Neutrophil (primary cell): ENCODE results near the gene TAS1R3.

ENCODE experiments used
- H3K27ac ChIP-seq: fragments of 200-600 bp; sonication (generic); 2 replicates; pipeline ENCODE4 v1.5.1; 2016; ENCODE audit warnings: mild to moderate bottlenecking, moderate library complexity
- H3K27me3 ChIP-seq: fragments of 200-600 bp; sonication (generic); 2 replicates; pipeline ENCODE4 v1.6.0; 2016; ENCODE audit warnings: mild to moderate bottlenecking
- H3K36me3 ChIP-seq: fragments of 200-600 bp; sonication (generic); 2 replicates; pipeline ENCODE4 v1.5.1; 2017
- H3K4me1 ChIP-seq, 2 experiments: fragments of 200-600 bp in 1 of 2; sonication (generic) in 1 of 2; 1 replicate in 1 of 2; 2 replicates in 1 of 2; pipeline versions ENCODE4 v1.5.1 to v1.6.1; 2013 to 2016; ENCODE audit warnings: low read depth in 1 of 2, low read length in 1 of 2, mild to moderate bottlenecking in 1 of 2, moderate library complexity in 1 of 2; ENCODE audit not compliant: control insufficient read depth in 1 of 2, insufficient read depth in 1 of 2
- H3K4me3 ChIP-seq, 2 experiments: fragments of 200-600 bp in 1 of 2; sonication (generic) in 1 of 2; 1 replicate in 1 of 2; 2 replicates in 1 of 2; pipeline ENCODE4 v1.5.1; 2013 to 2016; ENCODE audit warnings: low read depth in 1 of 2, low read length in 1 of 2, mild to moderate bottlenecking in 1 of 2, moderate library complexity in 1 of 2
- H3K9me3 ChIP-seq: fragments of 200-600 bp; sonication (generic); 2 replicates; pipeline ENCODE4 v1.5.1; 2016
- TF ChIP-seq, protein P1 (sequence below): fragments of 200-600 bp; sonication (generic); IDR thresholded peaks from 2 replicates; pipeline ENCODE4 v1.5.1; 2016; ENCODE audit warnings: antibody characterized with exemption

Gene TAS1R3

DNA sequence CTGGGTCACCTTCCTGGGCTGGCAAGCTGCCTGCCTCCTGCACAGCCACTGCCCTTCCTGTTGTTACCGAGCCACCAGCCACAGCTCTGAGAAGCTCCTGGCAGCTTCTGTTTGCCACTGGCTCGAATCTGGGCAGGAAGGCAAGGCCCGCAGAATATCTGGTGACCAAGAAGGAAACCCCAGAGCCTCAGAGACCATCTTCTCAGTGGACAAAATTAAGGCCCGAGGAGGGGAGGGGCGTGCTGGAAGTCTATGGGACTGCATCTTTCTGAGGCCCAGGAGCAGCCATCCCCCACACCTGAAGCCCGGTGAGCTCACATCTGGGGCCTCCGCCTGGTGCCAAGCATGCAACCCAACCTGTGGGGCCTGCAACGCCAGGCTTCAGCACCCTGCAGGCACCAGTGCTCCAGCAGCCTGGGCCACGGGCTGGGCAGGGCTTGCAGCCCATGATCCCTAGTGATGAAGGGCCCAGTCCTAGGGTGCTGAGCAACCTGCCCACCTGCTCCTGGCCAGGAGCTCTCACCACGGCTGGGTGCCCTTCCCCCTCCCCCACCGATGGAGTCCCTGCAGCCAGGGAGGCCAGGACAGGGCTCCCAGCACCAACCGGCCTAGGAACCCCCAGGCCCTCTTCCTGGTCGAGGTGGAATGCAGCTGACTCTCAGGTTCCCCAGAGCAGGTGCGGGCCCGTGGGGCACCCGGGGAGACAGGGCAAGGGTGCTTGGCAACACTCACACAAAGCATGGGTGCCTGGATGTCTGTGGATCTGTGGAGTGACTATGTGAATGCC lies 5.6 kb upstream of the TAS1R3 start:
- no peaks in the 10 kb centered on the region for H3K27me3 ChIP-seq
- peaks cover 38% of the 10 kb centered on the region for H3K36me3 ChIP-seq
- H3K9me3 ChIP-seq, result no peaks in the 10 kb centered on the region
- peak overlapping the region; percentile 82 to 94 for H3K4me3 ChIP-seq
- TF ChIP-seq, protein P1, sequence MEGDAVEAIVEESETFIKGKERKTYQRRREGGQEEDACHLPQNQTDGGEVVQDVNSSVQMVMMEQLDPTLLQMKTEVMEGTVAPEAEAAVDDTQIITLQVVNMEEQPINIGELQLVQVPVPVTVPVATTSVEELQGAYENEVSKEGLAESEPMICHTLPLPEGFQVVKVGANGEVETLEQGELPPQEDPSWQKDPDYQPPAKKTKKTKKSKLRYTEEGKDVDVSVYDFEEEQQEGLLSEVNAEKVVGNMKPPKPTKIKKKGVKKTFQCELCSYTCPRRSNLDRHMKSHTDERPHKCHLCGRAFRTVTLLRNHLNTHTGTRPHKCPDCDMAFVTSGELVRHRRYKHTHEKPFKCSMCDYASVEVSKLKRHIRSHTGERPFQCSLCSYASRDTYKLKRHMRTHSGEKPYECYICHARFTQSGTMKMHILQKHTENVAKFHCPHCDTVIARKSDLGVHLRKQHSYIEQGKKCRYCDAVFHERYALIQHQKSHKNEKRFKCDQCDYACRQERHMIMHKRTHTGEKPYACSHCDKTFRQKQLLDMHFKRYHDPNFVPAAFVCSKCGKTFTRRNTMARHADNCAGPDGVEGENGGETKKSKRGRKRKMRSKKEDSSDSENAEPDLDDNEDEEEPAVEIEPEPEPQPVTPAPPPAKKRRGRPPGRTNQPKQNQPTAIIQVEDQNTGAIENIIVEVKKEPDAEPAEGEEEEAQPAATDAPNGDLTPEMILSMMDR, result no peak
- peaks cover 26 to 33% of the 10 kb centered on the region in 2 experiments for H3K4me1 ChIP-seq
- H3K27ac ChIP-seq, result peak overlapping the region; percentile 82

DNA sequence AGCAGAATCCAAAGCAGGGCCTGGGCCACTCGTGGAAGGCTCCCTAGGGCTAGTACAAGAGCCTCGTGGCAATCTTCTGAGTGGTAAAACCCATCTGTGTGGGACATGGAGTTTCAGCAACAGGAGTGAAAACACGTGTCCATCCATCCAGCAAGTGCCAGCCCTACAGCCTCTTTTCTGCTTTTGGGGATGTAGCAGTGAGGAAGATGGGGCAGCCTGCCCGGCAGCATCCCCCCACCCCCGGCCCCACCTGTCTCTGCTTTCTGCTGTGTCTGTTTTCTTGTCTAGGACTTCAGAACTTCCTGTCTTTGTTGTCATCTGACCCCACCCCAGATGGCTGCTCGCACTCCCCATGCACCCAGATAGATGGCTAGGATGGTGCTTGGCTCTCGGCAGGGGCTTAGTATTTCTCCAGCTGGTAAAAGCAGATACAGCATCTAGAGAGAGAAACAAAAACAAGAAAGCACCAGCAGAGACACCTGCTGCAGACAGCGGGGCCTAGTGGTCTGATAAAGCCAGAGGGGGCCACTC lies 4.9 kb upstream of the TAS1R3 start:
- peak overlapping the region in 1 of 2 experiments; percentile 82 for H3K4me3 ChIP-seq
- H3K27ac ChIP-seq, result no peak overlapping the region
- TF ChIP-seq, protein P1, result no peak
- H3K4me1 ChIP-seq, result peaks cover 28 to 33% of the 10 kb centered on the region in 2 experiments
- peaks cover 32% of the 10 kb centered on the region for H3K36me3 ChIP-seq
- no peaks in the 10 kb centered on the region for H3K9me3 ChIP-seq
- H3K27me3 ChIP-seq, result no peaks in the 10 kb centered on the region

DNA sequence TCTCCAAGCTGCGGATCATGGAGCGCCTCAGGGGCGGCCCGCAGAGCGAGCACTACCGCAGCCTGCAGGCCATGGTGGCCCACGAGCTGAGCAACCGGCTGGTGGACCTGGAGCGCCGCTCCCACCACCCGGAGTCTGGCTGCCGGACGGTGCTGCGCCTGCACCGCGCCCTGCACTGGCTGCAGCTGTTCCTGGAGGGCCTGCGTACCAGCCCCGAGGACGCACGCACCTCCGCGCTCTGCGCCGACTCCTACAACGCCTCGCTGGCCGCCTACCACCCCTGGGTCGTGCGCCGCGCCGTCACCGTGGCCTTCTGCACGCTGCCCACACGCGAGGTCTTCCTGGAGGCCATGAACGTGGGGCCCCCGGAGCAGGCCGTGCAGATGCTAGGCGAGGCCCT lies 3.8 kb upstream of the TAS1R3 start:
- no peak overlapping the region for H3K27ac ChIP-seq
- H3K27me3 ChIP-seq, result no peaks in the 10 kb centered on the region
- H3K9me3 ChIP-seq, result no peaks in the 10 kb centered on the region
- no peak overlapping the region for H3K4me3 ChIP-seq
- peaks cover 31 to 33% of the 10 kb centered on the region in 2 experiments for H3K4me1 ChIP-seq
- TF ChIP-seq, protein P1, result no peak
- H3K36me3 ChIP-seq, result peaks cover 30% of the 10 kb centered on the region

DNA sequence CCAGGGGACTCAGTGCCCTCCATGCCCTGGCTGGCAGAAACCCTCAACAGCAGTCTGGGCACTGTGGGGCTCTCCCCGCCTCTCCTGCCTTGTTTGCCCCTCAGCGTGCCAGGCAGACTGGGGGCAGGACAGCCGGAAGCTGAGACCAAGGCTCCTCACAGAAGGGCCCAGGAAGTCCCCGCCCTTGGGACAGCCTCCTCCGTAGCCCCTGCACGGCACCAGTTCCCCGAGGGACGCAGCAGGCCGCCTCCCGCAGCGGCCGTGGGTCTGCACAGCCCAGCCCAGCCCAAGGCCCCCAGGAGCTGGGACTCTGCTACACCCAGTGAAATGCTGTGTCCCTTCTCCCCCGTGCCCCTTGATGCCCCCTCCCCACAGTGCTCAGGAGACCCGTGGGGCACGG lies 2.8 kb upstream of the TAS1R3 start:
- no peaks in the 10 kb centered on the region for H3K9me3 ChIP-seq
- peaks cover 26 to 32% of the 10 kb centered on the region in 2 experiments for H3K4me1 ChIP-seq
- no peak overlapping the region for H3K27ac ChIP-seq
- TF ChIP-seq, protein P1, result no peak
- H3K4me3 ChIP-seq, result no peak overlapping the region
- H3K36me3 ChIP-seq, result peaks cover 30% of the 10 kb centered on the region
- H3K27me3 ChIP-seq, result no peaks in the 10 kb centered on the region

DNA sequence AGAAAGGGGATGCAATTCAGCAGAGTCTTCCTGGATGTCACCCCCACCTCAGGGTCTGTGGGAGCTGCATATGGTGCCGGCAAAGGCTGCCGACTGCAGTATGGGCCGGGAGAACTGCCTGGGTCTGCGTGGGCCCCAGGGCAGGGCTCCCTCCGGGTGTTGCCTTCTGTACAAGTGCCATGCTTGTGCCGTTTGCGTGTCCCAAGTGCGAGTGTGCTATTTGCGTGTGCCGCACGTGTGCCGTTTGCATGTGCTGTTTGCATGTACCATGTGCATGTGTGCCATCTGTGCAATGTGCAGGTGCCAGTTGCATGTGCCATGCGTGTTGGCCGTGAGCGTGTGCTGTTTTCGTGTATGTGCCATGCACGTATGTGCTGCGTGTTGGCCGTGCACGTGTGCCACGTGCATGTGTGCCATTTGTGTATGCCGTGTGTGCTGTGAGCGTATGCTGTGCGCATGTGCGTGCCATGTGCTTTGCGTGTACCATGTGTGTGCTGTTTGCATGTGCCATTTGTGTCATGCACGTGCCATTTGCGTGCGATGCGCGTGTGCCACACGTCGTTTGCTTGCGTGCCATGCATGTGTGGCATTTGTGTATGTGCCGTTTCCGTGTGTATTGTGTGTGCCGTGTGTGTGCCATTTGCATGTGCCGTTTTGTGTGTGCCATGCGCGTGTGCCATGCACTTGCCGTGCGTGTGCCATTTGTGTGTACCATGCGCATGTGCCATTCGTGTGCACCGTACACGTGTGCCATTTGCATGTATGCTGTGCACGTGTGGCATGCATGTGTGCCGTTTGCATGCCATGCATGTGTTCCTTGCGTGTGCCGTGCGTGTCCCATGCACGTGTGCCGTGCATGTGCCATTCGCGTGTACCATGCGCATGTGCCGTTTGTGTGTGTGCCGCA lies 1.5 kb upstream of the TAS1R3 start:
- peaks cover 30% of the 10 kb centered on the region for H3K36me3 ChIP-seq
- no peaks in the 10 kb centered on the region for H3K27me3 ChIP-seq
- TF ChIP-seq, protein P1, result no peak
- no peaks in the 10 kb centered on the region for H3K9me3 ChIP-seq
- no peak overlapping the region for H3K27ac ChIP-seq
- peaks cover 20 to 22% of the 10 kb centered on the region in 2 experiments for H3K4me1 ChIP-seq
- H3K4me3 ChIP-seq, result no peak overlapping the region
